HG03159 (cell line): Measurements from ENCODE around the gene ZMIZ2.
A peak's percentile ranks its signal among the peaks of the same experiment; 100 is the strongest.
"Not testable (repeated sequence)": the region's sequence is repeated elsewhere in the genome, so short reads cannot be mapped to it uniquely, and the experiment has no call there.

Experiments used
- ATAC-seq: cut with Tn5 transposase; IDR thresholded peaks from one replicate; pipeline ENCODE4 v1.9.1; 2021; ENCODE audit warnings: mild to moderate bottlenecking, moderate library complexity; ENCODE audit not compliant: unreplicated experiment

The ZMIZ2 gene, protein sequence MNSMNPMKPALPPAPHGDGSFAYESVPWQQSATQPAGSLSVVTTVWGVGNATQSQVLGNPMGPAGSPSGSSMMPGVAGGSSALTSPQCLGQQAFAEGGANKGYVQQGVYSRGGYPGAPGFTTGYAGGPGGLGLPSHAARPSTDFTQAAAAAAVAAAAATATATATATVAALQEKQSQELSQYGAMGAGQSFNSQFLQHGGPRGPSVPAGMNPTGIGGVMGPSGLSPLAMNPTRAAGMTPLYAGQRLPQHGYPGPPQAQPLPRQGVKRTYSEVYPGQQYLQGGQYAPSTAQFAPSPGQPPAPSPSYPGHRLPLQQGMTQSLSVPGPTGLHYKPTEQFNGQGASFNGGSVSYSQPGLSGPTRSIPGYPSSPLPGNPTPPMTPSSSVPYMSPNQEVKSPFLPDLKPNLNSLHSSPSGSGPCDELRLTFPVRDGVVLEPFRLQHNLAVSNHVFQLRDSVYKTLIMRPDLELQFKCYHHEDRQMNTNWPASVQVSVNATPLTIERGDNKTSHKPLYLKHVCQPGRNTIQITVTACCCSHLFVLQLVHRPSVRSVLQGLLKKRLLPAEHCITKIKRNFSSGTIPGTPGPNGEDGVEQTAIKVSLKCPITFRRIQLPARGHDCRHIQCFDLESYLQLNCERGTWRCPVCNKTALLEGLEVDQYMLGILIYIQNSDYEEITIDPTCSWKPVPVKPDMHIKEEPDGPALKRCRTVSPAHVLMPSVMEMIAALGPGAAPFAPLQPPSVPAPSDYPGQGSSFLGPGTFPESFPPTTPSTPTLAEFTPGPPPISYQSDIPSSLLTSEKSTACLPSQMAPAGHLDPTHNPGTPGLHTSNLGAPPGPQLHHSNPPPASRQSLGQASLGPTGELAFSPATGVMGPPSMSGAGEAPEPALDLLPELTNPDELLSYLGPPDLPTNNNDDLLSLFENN

DNA sequence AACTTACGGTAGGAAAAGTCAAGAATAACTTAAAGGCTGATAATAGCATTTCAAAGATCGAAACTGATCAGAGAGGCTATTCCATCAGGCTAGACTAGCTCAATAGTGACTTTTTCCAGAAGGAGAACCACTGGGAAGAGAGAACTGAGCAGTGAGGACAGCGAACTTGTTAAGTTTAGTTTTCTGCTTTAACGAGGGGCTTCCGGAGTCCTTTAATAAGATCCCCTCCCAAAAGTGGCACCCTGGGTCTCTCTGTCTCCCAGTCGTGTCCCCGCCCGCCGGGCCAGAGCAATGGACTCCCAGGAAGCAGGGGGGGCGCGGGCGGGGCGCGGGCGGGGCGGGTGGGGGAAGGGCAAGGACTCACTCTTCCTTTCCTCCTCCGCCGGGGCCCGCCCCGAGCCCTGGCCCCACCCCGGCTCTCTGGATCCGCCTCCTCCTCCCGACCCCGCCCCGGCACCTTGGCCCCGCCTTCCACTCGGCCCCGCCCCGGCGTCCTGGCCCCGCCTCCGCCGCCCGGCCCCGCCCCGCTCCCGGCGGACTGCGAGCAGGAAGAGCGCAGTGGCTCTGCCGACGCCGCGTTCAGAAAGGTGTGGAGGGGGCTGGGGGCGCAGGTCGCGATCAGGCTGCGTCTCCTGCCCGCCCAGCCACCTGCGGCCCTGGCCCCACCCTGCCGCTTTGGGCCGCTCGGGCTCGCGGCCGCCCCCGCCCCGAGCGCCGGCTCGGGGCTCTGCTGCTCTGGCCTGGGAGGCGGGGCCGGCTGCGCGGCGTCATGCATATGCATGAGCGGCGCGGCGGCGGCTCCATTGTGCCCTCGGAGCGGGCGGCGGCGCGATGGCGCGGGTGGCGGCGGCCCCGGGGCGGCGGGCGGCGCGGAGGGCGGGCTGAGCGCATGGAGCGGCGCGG, at the start of gene ZMIZ2:
Gene ZMIZ2, plus strand, starts transcription at position 803 of the 903 bp plus-strand sequence. CDS start 7,403 bp downstream, outside the sequence.
- ATAC-seq, result peak; percentile 66

DNA sequence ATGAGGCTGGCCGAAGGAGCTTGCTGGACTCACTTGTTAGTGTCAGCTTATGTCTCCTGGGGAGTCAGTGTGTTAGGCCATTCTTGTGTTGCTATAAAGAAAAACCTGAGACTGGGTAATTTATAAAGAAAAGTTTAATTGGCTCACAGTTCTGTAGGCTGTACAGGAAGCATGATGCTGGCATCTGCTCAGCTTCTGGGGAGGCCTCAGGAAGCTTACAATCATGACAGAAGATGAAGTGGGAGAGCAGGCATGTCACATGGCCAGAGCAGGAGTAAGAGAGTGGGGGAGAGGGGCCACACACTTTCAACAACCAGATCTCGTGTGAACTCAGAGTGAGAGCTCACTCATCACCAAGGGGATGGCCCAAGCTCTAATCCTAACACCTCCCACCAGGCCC, 49.0 kb upstream of the ZMIZ2 start:
- not testable (repeated sequence) for ATAC-seq

DNA sequence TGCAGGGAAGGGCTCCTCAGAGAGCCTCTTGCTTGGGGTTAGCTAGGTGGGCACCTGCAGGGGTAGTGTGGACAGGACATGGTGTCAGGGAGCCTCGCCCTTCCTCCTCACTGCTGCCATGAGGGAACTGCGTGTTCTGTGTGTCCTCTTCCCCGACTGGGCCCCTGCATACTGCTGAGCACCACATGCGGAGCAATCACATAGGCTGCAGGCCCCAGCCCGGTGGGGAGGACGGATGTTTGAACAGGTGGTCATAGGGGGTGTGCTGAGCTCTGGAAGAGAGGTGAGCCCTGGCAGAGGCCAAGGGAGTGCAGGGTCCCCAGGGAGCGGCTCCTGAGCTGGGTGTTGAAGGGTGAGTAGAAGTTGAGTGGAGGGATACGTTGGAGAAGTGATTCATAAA, 48.3 kb upstream of the ZMIZ2 start:
- ATAC-seq, result no peak

DNA sequence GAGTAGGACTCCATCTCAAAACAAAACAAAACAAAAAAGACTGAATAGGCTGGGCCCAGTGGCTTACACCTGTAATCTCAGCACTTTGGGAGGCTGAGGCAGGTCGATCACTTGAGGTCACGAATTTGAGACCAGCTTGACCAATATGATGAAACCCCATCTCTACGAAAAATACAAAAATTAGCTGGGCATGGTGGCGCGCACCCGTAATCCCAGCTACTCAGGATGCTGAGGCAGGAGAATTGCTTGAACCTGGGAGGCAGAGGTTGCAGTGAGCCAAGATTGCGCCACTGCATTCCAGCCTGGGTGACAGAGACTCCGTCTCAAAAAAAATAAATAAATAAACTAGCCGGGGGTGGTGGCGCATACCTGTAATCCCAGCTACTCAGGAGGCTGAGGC, 45.3 kb upstream of the ZMIZ2 start:
- not testable (repeated sequence) for ATAC-seq

DNA sequence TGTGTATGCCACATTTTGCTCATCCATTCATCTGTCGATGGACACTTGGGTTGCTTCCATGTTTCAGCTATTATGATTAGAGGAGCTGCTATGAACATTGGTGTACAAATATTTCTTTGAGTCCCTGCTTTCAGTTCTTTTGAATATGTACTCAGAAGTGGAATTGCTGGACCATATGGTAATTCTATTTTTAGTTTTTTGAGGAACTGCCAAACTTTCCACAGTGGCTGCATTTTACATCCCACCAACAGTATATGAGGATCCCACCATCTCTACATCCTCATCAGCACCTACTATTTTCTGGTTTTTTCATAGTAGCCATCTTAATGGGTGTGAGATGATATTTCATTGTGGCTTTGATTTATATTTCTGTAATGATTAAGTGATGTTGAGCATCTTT, 44.7 kb upstream of the ZMIZ2 start:
- ATAC-seq, result no peak

DNA sequence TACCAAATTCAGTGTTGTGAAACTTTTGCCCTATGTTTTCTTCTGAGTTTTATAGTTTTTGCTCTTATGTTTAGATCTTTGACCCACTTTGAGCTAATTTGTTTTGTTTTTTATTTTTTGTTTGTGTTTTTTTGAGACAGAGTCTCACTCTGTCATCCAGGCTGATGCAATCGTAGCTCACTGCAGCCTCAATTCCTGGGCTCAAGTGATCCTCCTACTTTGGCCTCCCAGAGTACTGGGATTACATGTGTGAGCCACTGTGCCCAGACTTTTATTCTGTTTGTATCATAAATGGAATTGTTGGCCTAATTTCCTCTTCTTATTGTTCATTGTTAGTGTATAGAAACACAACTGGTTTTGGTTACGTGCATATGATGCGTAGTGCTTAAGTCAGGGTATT, 43.2 kb upstream of the ZMIZ2 start:
- no peak for ATAC-seq

DNA sequence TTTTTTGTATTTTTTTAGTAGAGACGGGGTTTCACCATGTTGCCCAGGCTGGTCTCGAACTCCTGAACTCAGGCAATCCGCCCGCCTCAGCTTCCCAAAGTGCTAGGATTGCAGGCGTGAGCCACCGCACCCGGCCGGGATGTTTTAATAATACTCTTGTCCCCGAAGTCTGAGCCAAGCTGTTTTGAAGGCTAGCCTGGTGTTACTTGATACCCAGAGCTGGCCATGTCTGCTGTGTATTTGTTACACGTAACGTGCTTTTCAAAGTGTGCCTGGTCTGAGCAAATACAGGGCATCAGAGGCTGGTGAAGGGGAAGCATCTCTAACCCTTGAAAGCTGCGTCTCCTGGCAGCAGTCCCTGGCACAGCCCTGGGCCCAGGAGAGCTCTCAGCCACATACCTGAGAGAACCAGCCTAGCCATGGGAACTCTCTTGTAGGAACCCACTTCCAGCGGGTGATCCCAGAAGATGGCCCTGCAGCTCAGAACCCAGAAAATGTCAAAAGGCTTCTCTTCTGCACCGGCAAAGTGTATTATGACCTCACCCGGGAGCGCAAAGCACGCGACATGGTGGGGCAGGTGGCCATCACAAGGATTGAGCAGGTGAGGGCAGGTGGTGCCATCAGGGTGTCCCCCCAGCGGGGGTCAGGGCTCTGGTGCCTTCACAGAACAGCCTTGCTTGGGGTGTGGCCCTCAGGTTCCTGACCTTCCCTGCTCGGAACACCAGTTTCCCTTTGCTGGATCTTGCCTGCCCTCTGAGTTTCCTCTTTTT, 41.7 kb upstream of the ZMIZ2 start:
- no peak for ATAC-seq

DNA sequence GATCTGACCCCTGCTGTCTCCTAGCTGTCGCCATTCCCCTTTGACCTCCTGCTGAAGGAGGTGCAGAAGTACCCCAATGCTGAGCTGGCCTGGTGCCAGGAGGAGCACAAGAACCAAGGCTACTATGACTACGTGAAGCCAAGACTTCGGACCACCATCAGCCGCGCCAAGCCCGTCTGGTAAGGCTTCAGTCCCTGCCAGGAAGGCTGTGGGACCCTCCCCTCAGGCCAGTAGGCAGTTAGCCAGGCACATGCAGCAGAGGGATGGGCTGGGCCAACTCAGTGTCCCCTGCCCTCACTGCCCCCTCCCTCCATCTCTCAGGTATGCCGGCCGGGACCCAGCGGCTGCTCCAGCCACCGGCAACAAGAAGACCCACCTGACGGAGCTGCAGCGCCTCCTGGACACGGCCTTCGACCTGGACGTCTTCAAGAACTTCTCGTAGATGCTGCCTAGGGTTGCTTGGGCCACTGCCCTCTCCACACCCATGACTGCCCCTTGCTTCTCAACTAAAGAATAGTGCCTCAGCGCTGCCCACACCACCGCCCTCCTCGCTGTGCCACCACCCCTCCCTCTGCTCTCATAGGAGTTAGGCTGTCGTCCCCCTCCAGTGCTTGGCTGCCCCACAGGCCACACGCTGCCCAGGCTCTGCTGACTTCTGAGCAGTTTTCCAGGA, 41.0 kb upstream of the ZMIZ2 start:
- ATAC-seq, result no peak

DNA sequence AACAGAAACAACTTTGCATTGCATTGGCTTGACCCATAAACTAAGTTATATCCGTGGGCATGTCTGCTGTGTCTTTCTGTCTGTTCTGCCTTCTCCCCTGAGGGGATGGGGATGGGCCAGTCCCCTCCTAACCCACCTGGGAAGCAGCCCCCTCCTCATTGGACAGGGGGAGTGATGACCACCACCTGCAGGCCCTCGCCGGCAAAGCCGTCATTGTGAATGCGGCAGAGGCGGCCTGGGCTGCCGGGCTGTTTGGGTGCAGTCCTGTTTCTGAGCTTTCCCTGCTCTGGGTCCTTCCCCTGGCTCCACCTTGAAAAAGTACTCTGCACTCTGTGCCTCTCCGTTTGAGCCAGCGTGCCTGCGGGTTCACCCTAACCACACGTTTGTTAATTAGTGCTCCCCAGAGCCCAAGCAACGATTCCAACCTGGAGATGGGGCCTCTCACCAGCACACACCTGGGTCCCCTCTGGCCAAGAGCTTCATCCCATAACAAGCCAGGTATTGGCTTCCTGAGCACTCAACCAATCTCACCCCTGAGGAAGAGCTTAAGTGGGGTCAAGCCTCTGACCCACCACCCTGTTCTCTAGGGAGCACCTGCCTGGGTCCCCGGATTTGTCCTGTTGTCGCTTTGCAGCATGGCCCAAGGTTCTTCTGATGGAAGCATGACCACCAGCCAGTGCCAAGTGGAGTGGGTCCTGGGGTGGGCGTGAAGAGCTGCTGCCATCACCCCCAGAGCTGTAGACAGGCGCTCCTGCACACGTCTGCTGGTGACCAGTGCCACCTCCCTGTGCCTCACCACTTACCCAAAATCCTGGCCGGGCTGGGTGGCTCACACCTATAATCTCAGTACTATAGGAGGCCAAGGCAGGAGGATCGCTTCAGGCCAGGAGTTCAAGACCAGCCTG, 39.4 kb upstream of the ZMIZ2 start:
- ATAC-seq, result no peak

DNA sequence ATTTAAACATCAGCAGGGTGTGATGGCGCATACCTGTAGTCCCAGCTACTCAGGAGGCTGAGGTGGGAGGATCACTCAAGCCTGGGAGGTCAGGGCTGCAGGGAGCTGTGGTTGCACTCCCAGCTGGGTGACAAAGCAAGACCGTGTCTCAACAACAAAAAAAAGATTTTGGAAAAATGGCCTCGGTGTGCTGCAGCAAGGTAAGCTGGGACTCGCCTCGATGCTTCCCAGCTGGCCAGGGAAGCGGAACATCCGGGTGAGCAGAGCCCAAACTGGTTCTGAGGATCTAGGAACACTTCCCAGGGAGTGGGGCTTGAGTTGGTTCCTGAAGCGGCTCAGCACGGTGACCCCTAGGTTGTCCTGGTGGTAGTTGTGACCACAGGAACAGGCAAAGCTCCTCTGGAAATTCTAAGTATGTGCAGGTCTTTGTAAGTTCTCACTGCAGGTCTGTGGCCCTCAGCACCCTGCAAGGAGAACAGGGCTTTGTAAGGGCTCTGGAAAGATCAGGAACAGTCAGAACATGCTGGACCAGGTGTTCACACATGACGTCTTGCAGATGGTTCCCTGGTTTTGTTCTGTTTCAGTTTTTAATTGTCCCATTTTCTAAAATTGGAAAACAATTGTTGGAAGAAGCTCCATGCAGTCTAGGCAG, 38.6 kb upstream of the ZMIZ2 start:
- ATAC-seq, result no peak

DNA sequence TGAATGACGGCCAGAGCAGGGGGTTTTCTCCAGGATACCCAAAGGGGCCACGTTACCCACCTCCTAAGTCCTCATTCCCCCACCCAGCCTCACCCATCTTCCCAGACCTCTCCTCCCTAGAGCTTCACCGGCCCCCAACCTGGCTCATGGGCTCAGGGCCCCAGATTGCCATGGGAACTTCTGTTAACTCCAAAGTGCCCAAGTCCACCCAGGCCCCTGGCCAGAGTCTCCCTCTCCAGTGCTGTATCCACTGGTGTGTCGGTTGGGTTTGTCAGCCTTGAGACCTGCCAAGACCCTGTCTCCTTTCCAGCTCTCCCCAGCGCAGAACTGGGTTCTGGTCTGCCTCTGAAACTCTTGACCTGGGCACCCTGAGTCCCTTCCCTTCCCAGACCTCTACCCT, 37.1 kb upstream of the ZMIZ2 start:
- ATAC-seq, result no peak

DNA sequence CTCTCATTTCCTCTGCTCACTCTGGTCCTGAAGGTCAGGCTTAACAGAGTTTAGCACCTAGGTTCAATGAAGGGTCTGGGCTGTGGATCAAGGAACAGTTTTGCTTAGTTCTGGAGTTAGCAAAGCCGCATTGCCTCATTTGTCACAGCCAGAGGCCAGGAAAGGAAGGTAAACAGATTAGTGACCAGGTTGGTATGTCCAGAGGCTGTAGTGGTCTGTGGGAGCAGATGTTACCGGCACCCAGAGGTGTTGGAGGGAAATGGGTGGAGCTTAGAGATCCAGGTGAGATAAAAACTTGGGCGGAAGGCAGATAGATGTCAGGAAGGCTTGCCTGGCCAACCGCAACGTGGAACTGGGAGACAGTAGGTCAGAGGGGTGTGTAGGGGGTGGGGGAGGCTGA, 36.6 kb upstream of the ZMIZ2 start:
- no peak for ATAC-seq

DNA sequence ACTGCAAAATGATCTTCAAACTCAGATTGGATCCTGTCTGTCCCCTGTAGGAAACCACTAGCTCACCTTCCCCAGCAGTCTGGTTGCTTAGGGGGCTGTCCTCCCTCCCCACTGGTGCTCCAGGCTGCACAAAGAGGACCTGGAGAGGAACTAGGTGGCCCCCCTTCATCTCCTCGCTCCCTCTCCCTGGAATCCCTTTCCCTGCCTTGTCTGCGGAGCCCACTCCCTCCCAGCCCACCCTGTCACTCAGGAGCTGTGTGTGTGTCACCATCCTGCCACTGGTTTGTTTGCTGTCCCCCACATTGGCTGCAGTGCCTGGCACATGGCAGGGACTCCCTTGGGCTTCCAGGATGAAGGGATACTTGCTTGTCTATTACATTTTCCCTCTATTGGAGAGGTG, 35.5 kb upstream of the ZMIZ2 start:
- ATAC-seq, result no peak

DNA sequence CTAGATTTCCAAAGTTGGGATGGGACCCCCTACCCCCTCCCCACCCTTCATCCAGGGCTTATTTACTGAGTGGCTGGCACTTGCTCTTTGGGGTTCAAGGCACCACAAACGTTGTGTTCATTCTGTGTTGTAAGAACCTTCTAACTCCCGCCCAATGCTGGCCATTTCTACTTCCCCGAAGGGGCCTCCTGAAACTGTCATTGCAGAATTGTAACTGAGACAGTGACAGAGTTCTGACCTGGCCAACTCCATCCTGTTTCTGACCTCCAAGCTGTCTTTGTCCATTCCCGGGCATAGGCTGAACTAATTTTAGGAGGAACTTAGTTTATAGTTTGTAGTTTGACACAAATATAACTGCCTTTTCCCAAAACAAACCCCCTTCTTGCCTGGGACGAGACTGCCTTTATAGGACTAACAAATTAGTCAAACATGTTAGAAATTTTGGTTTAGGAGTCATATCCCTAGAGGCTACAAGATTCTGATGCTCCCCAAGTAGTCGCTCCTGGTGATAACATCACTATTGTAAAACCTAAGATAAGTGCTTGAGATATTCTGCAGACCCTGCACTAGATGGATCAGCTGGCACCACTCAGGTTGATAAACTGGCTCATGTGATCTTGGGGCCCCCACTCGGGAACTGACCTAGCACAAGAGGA, 34.8 kb upstream of the ZMIZ2 start:
- no peak for ATAC-seq

DNA sequence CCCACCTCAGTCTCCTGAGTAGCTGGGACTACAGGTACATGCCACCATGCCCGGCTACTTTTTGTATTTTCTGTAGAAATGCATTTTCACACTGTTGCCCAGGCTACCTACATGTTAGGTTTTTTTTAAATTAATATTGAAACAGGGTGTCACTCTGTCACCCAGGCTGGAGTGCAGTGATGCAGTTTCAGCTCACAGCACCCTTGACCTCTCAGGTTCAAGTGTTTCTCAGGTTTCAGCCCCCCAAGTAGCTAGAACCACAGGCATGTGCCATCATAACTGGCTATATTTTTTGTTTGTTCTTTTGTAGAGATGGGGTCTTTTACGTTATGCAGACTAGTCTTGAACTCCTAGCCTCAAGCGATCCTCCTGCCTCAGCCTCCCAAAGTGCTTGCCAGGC, 32.4 kb upstream of the ZMIZ2 start:
- ATAC-seq, result no peak

DNA sequence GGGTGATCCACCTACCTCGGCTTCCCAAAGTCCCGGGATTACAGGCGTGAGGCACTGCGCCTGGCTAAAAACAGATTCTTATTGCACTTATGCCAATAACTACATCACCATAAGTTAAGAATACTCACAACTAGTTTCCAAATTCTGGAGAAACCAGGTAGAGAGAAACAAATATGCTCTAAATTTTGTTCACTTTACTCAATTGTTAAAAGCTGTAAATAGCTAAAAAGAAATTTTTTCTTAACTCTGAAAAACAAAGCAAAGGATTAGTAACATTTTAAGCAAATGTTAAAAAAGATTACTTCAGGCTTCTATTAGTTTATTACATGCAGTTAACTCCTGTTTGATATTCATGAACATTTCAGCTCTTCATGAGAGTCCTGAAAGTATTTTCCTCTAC, 28.3 kb upstream of the ZMIZ2 start:
- ATAC-seq, result no peak

DNA sequence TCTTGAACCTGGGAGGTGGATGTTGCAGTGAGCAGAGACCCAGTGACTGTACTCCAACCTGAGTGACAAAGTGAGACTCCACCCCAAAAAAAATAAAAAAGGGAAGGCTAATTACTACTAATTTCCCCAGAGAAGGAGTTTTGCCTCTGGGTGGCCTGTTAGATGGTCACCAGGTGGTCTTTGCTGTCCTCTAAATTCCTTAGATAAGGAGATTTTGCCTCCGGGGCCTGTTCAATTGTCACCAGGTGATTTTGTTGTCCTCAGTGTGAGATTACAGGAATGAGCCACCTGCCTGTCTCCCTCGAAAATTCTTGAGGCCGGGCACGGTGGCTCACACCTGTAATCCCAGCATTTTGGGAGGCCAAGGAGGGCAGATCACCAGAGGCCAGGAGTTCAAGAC, 24.4 kb upstream of the ZMIZ2 start:
- ATAC-seq, result no peak

DNA sequence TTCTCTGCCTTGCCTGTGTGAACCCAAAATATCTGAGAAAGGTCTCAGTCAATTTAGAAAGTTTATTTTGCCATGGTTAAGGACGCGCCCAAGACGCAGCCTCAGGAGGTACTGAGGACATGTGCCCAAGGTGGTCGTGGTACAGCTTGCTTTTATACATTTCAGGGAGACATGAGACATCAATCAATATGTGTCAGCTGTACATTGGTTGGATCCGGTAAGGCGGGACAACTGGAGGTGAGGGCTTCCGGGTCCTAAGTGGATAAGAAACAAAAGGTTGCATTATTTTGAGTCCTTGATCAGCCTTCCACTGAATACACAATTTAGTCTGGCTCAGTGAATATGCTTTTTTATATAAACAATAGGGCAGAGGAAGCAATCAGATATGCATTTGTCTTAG, 22.4 kb upstream of the ZMIZ2 start:
- not testable (repeated sequence) for ATAC-seq
